ENCODE data around the gene MAD1L1. TPM values are rescaled to one million over a fixed set of nuclear protein-coding genes. Genes with fewer than 3 reads are reported as not detected.

The MAD1L1 gene
- total and polyA plus RNA-seq, 10 donors, result 47.3 to 118 (median 68.2) TPM

GRCh38 chr7:2032030-2032875 lies 200.5 kb downstream of the MAD1L1 start:
- no peaks in the 10 kb centered on the region for H3K36me3 ChIP-seq
- no peak overlapping the region for H3K27ac ChIP-seq
- 83 to 94% (median 87%) methylated on average over 18 to 26 of the region's 26 CpGs for WGBS, 5 donors
- intact Hi-C loops (cut with DNase I; ENCODE audit: low total_unique reads), result no loop called here
- no peak for TF ChIP-seq POLR2AphosphoS5 (IDR thresholded peaks at IDR 0.05)
- TF ChIP-seq POLR2A (IDR thresholded peaks at IDR 0.05), result no peak
- peaks cover 17 to 57% (median 34%) of the 10 kb centered on the region in 6 donors for H3K4me1 ChIP-seq
- DNase-seq, result peak; percentile 61
- no peak overlapping the region for H3K4me3 ChIP-seq
- H3K9me3 ChIP-seq, result peaks cover 0 to 28% (median 19%) of the 10 kb centered on the region in 8 donors
- no peaks in the 10 kb centered on the region for H3K27me3 ChIP-seq (replicated peaks in 1 of 7)

GRCh38 chr7:2031451-2031845 lies 201.3 kb downstream of the MAD1L1 start:
- 52 to 65% (median 59%) methylated on average over 13 of the region's 13 CpGs for WGBS, 5 donors
- no peak overlapping the region for H3K27ac ChIP-seq
- H3K36me3 ChIP-seq, result no peaks in the 10 kb centered on the region
- H3K4me3 ChIP-seq, result no peak overlapping the region
- DNase-seq, result peak; percentile 74
- TF ChIP-seq POLR2AphosphoS5 (IDR thresholded peaks at IDR 0.05) (no peak), CTCF (IDR thresholded peaks at IDR 0.05 in 8 of 11, conservative IDR thresholded peaks at IDR 0.05 in 3 of 11) (no peak), POLR2A (IDR thresholded peaks at IDR 0.05) (no peak)
- H3K9me3 ChIP-seq, result peaks cover 0 to 32% (median 19%) of the 10 kb centered on the region in 8 donors
- H3K27me3 ChIP-seq (replicated peaks in 1 of 7), result no peaks in the 10 kb centered on the region
- H3K4me1 ChIP-seq, result peaks cover 12 to 49% (median 29%) of the 10 kb centered on the region in 6 donors
- intact Hi-C loops (cut with DNase I; ENCODE audit: low total_unique reads), result no loop called here

GRCh38 chr7:2030475-2031450 lies 202.0 kb downstream of the MAD1L1 start:
- Histone ChIP-seq H3K4me3 (no peak overlapping the region), H3K9me3 (peaks cover 0 to 39% (median 25%) of the 10 kb centered on the region in 8 donors), H3K27me3 (replicated peaks in 1 of 7) (no peaks in the 10 kb centered on the region), H3K36me3 (no peaks in the 10 kb centered on the region), H3K27ac (no peak overlapping the region), H3K4me1 (peaks cover 12 to 48% (median 29%) of the 10 kb centered on the region in 6 donors)
- TF ChIP-seq CTCF (IDR thresholded peaks at IDR 0.05 in 8 of 11, conservative IDR thresholded peaks at IDR 0.05 in 3 of 11), result no peak
- no peak for TF ChIP-seq POLR2AphosphoS5 (IDR thresholded peaks at IDR 0.05)
- TF ChIP-seq POLR2A (IDR thresholded peaks at IDR 0.05), result no peak
- DNase-seq, result peak; percentile 79
- intact Hi-C loops (cut with DNase I; ENCODE audit: low total_unique reads), result no loop called here
- 72 to 82% (median 78%) methylated on average over 32 of the region's 32 CpGs for WGBS, 5 donors

- H3K36me3 ChIP-seq, result no peaks in the 10 kb centered on the region
- WGBS, 5 donors, result 92 to 97% (median 94%) methylated on average over 14 to 15 of the region's 15 CpGs
- TF ChIP-seq POLR2AphosphoS5 (IDR thresholded peaks at IDR 0.05) (no peak), POLR2A (IDR thresholded peaks at IDR 0.05) (no peak), CTCF (IDR thresholded peaks at IDR 0.05 in 8 of 11, conservative IDR thresholded peaks at IDR 0.05 in 3 of 11) (no peak)
- peaks cover 0 to 47% (median 33%) of the 10 kb centered on the region in 8 donors for H3K9me3 ChIP-seq
- H3K4me1 ChIP-seq, result peaks cover 12 to 48% (median 28%) of the 10 kb centered on the region in 6 donors
- peak; percentile 62 for DNase-seq
- H3K27ac ChIP-seq, result no peak overlapping the region
- intact Hi-C loops (cut with DNase I; ENCODE audit: low total_unique reads), result no loop called here
- H3K27me3 ChIP-seq (replicated peaks in 1 of 7), result no peaks in the 10 kb centered on the region
- no peak overlapping the region for H3K4me3 ChIP-seq
Observed at GRCh38 chr7:2029936-2030335, 202.8 kb downstream of the MAD1L1 start.
